Glomerular visceral epithelial cell (primary cell): ENCODE results near the gene PANX1.

Experiments
- DNase-seq: peaks from one replicate; pipeline ENCODE4 v3.0.0-alpha.2; 2016; ENCODE audit errors: extremely low spot score

The PANX1 gene

GRCh38 chr11:94185416-94186084 is 56.9 kb downstream of the PANX1 start:
- no peak for DNase-seq

- DNase-seq = no peak
Measured at GRCh38 chr11:94186342-94187203, 57.9 kb downstream of the PANX1 start.

- DNase-seq = peak; percentile 47
Measured at GRCh38 chr11:94193288-94193687, 64.6 kb downstream of the PANX1 start.

- no peak for DNase-seq
Measured at GRCh38 chr11:94194712-94195111, 66.1 kb downstream of the PANX1 start.

DNA sequence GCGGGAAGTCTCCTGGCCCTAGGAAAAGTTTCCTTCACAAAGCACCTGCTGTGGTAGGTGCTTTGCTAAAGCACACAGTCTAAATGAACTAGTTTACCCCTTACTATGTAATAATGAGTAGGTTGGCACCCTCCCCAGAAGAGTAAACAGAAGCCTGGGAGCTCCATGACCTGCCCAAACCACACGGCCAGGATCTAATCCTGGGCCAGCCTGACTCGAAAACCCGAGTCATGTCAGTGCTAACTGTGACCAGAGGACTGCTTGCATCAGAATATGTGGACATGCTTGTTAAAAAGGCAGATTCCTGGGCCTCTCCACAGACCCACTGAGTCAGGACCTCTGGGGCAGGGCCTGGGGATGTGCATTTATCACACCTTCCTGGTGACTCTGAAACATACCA is 67.7 kb downstream of the PANX1 start:
- DNase-seq = no peak

DNA sequence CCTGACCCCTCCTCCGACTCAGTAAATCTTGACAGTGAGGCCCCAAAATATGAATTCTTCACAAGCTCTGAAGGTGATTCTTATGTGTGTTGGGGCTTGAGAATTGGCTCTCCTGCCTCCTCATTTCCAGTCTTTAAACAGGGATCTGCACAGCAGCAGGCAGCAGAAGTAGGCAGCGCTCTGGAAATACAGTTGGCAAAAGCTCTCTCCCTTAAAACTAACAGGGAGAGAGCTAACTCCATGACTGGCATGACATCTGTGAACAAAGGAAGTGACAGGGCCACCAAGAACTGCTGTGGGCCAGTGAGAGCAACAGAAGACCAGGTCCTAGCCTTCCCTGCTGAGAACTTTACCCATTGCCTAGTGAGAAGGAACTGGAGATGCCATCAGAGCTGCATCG is 70.1 kb downstream of the PANX1 start:
- DNase-seq = no peak

- no peak for DNase-seq
Measured at GRCh38 chr11:94199136-94200130, 70.8 kb downstream of the PANX1 start.

DNA sequence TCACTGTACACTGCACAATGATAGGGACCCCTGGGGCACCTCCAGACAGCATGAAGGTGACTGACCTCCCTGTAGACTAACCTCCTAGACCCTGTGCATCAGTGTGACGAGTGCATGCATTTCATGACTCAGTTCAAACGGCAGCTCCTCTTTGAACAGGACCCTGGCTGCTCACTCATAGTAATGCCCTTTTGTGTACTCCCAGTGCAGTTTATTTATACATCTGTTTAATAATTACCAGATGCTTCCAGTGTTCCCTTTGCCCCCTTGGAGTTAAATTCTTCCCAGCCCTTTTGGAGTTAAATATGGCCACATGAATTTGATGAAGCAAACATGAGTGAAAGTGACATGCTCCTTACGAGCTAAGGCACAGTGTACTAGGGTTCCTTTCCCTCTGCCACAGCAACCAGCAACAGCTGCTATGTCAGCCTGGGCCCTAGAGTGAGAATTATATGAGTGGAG is 72.4 kb downstream of the PANX1 start:
- DNase-seq = peak; percentile 20

GRCh38 chr11:94203070-94203469 is 74.4 kb downstream of the PANX1 start:
- no peak for DNase-seq

- DNase-seq = no peak
Measured at GRCh38 chr11:94211261-94211830, 82.7 kb downstream of the PANX1 start.

- no peak for DNase-seq
Measured at GRCh38 chr11:94212898-94213297, 84.3 kb downstream of the PANX1 start.

DNA sequence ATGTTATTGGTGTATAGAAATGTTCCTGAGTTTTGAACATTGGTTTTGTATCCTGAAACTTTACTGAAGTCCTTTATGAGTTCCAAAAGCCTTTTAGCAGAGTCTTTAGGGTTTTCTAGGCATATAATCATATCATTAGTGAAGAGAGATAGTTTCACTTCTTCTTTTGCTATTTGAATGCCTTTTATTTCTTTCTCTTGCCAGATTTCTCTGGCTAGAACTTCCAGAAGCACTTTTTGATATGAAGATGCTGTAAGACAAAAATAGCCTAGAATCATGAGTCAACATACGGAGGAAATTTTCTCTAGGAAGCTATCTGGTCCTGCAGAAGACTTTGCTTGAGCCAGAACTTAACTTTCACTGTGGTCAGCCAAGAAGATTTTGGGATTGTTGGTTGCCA is 89.1 kb downstream of the PANX1 start:
- DNase-seq = no peak

DNA sequence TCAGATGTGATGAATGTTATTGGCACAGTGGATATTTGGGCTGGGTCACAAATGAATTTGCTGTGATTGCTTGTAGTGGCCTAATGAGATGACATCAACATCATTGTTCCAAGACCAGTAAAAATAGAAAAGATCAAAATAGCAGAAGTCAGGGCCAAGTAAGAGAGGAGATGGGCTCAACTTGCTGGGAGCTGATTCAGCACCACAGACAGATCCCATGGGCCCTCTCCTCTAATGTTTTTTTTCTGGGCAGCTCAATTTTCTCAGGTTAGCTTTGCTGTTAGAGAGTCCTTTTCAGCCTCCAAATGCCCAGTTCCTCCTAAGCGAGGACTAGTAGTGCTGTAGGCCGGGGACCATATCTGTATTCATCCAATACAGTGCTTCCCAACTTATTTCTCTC is 89.7 kb downstream of the PANX1 start:
- DNase-seq = no peak

- DNase-seq = no peak
Measured at GRCh38 chr11:94219771-94220170, 91.1 kb downstream of the PANX1 start.

GRCh38 chr11:94224078-94224477 is 95.4 kb downstream of the PANX1 start:
- no peak for DNase-seq
